Stomach (tissue), 4 donors: ENCODE results near the gene COA8.
A peak's percentile ranks its signal among the peaks of the same experiment; 100 is the strongest.

Source experiments
- CTCF ChIP-seq, 7 experiments: fragments of 450-650 bp in 4 of 7; fragments of 200-600 bp in 3 of 7; sonication (generic) in 3 of 7; IDR thresholded peaks; one replicate each; pipeline ENCODE4 v1.5.1; 2016 to 2019; ENCODE audit warnings: antibody characterized with exemption in 7 of 7, control low read depth in 2 of 7, mild to moderate bottlenecking in 1 of 7
- EP300 ChIP-seq: sonication (generic); formaldehyde crosslinking; IDR thresholded peaks from one replicate; pipeline ENCODE4 v1.6.1; 2017; ENCODE audit warnings: antibody characterized with exemption
- POLR2A ChIP-seq, 4 donors: fragments of 450-650 bp; IDR thresholded peaks; one replicate each; pipeline ENCODE4 v1.6.1; 2016; ENCODE audit warnings: antibody characterized with exemption in 4 of 4, control low read depth in 2 of 4, mild to moderate bottlenecking in 1 of 4, moderate library complexity in 1 of 4
- POLR2AphosphoS5 ChIP-seq, 3 donors: sonication (generic); formaldehyde crosslinking; IDR thresholded peaks; one replicate each; pipeline ENCODE4 v1.6.1; 2016; ENCODE audit warnings: antibody characterized with exemption in 3 of 3

- TF ChIP-seq CTCF (IDR thresholded peaks at IDR 0.05) (peak in 2 of 7 experiments; percentile 26 to 31), POLR2AphosphoS5 (IDR thresholded peaks at IDR 0.05) (peak; percentile 23 to 91 (median 86)), POLR2A (IDR thresholded peaks at IDR 0.05) (peak in 1 of 4 donors; percentile 38), EP300 (no peak)
Measured at GRCh38 chr14:103562429-103563225, at the start of gene COA8, which contains the start of gene BAG5.
